Dedifferentiated amniotic fluid mesenchymal stem cell (primary cell): ENCODE measurements around the gene TBC1D3I.
"Not testable (repeated sequence)": the region's sequence is repeated elsewhere in the genome, so short reads cannot be mapped to it uniquely, and the experiment has no call there.

Source experiments
- DNase-seq: peaks from one replicate; pipeline ENCODE4 v3.0.0-alpha.2; 2016; ENCODE audit errors: extremely low spot score

The TBC1D3I gene

GRCh38 chr17:36206486-36206821 is 57.9 kb downstream of the TBC1D3I start:
- DNase-seq: not testable (repeated sequence)

- DNase-seq: no peak
Observed at GRCh38 chr17:36205637-36206485, 58.5 kb downstream of the TBC1D3I start.

- no peak for DNase-seq
Observed at GRCh38 chr17:36204724-36205500, 59.5 kb downstream of the TBC1D3I start.
